Mesendoderm (in vitro differentiated cells): ENCODE results near the gene TMEM128.

Experiments used
- DNase-seq: peaks from one replicate; pipeline ENCODE4 v3.0.0; 2013
- H2AK5ac ChIP-seq: 2 replicates; pipeline ENCODE4 v1.6.1; 2013; ENCODE audit warnings: low read length, inconsistent platforms
- H2BK120ac ChIP-seq: 2 replicates; pipeline ENCODE4 v1.6.1; 2013; ENCODE audit warnings: low read depth, mild to moderate bottlenecking, low read length, moderate library complexity, mixed read lengths
- H2BK15ac ChIP-seq: replicated peaks from 2 replicates; pipeline ENCODE4 v1.6.1; 2013; ENCODE audit warnings: low read depth, mild to moderate bottlenecking, moderate library complexity
- H2BK5ac ChIP-seq: 2 replicates; pipeline ENCODE4 v1.6.1; 2013; ENCODE audit warnings: low read length, inconsistent platforms
- H3K18ac ChIP-seq: 2 replicates; pipeline ENCODE4 v1.6.1; 2013; ENCODE audit warnings: mild to moderate bottlenecking, low read length, mixed read lengths
- H3K23ac ChIP-seq: one replicate; pipeline ENCODE4 v1.6.1; 2013; ENCODE audit warnings: low read length
- H3K27ac ChIP-seq: 2 replicates; pipeline ENCODE4 v1.5.1; 2013; ENCODE audit warnings: low read depth, mild to moderate bottlenecking, inconsistent platforms, low read length, moderate library complexity
- H3K27me3 ChIP-seq: 2 replicates; pipeline ENCODE4 v1.6.1; 2013; ENCODE audit warnings: low read length, control low read depth, mild to moderate bottlenecking, inconsistent platforms; ENCODE audit not compliant: insufficient read depth, poor library complexity
- H3K36me3 ChIP-seq: 2 replicates; pipeline ENCODE4 v1.6.1; 2013; ENCODE audit warnings: low read length, inconsistent platforms; ENCODE audit not compliant: control insufficient read depth, insufficient read depth
- H3K4ac ChIP-seq: one replicate; pipeline ENCODE4 v1.6.1; 2013; ENCODE audit warnings: low read depth, mild to moderate bottlenecking, low read length, moderate library complexity
- H3K4me1 ChIP-seq: 2 replicates; pipeline ENCODE4 v1.6.1; 2013; ENCODE audit warnings: low read depth, low read length, inconsistent platforms; ENCODE audit not compliant: control insufficient read depth
- H3K4me2 ChIP-seq: 2 replicates; pipeline ENCODE4 v1.6.1; 2013; ENCODE audit warnings: low read length
- H3K4me3 ChIP-seq: 2 replicates; pipeline ENCODE4 v1.5.1; 2013; ENCODE audit warnings: mild to moderate bottlenecking, low read length
- H3K56ac ChIP-seq: one replicate; pipeline ENCODE4 v1.6.1; 2013; ENCODE audit warnings: low read length
- H3K79me1 ChIP-seq: 2 replicates; pipeline ENCODE4 v1.6.1; 2013; ENCODE audit warnings: low read length, inconsistent platforms
- H3K79me2 ChIP-seq: 2 replicates; pipeline ENCODE4 v1.6.1; 2013; ENCODE audit warnings: mild to moderate bottlenecking, low read length; ENCODE audit not compliant: control insufficient read depth, insufficient read depth
- H3K9ac ChIP-seq: 2 replicates; pipeline ENCODE4 v1.6.1; 2013; ENCODE audit warnings: low read length, inconsistent platforms
- H4K5ac ChIP-seq: one replicate; pipeline ENCODE4 v1.6.1; 2013; ENCODE audit warnings: low read length
- H4K8ac ChIP-seq: one replicate; pipeline ENCODE4 v1.6.1; 2013; ENCODE audit warnings: low read depth, mild to moderate bottlenecking, control low read depth, low read length, moderate library complexity
- WGBS: extraction: QIAGEN DNeasy Blood & Tissue Kit; methylation state at CpG from one replicate; pipeline ENCODE4 v1.1.7; 2013; ENCODE audit warnings: low lambda C conversion rate, missing lambda C conversion rate; ENCODE audit not compliant: insufficient coverage; ENCODE audit errors: extremely low coverage; 5-methylcytosine and 5-hydroxymethylcytosine counted together

Gene TMEM128

DNA sequence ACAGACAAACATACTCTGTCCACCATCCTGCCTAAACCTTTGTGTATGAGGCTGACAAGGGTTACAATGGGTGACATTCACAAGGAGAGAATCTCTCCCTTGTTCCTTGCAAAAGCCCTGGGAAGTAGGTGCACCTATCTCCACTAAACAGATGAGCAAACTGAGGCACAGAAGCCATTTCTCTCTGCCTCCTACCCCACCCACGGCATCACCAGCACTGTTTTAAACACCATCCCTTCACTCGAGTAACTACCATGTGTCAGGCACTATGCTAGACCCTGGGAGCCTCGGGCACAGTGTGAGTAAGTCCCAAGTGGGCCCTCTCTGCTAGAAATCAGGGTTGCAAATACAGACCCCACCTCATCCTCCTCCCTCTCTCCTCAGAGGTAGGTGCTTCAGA lies 41.0 kb upstream of the TMEM128 start:
- Histone ChIP-seq H3K4me1 (peaks cover 4% of the 10 kb centered on the region), H3K4ac (no peak overlapping the region), H3K27me3 (no peaks in the 10 kb centered on the region), H3K36me3 (peaks cover 8% of the 10 kb centered on the region), H3K18ac (no peak overlapping the region), H3K27ac (no peak overlapping the region), H3K4me2 (peak overlapping the region; percentile 83), H2AK5ac (no peak overlapping the region), H4K8ac (no peak overlapping the region), H4K5ac (no peak overlapping the region), H3K4me3 (peak overlapping the region; percentile 75), H2BK120ac (no peak overlapping the region), H2BK5ac (no peak overlapping the region), H3K79me2 (peaks cover 34% of the 10 kb centered on the region), H3K79me1 (peaks cover 36% of the 10 kb centered on the region), H2BK15ac (no peak overlapping the region), H3K23ac (peak overlapping the region; percentile 7), H3K9ac (peak overlapping the region; percentile 84), H3K56ac (peak overlapping the region; percentile 91)
- DNase-seq, result no peak
- no CpG with 5 or more reads among the region's 3 CpGs for WGBS

DNA sequence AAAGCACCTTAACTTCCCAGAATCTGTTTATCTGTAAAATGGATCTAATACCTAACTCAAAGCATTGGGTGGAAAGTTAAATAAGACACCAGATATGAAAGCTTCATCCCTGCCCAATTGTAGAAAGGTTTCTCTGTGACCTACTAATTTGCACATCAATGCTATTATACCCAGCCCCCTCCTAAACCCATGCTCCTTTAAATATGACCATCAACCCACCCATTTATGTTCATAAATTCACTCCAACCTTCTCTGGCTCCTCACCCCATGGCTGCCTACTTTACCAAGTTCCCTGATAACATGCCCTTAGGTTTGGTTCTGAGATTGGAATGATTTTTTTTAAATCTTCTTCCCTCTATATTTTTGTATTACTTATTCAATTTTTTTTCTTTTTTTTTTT lies 40.1 kb upstream of the TMEM128 start:
- Histone ChIP-seq H2BK15ac (no peak overlapping the region), H4K8ac (no peak overlapping the region), H3K27ac (no peak overlapping the region), H3K4ac (no peak overlapping the region), H2BK120ac (no peak overlapping the region), H2AK5ac (no peak overlapping the region), H3K4me1 (peaks cover 4% of the 10 kb centered on the region), H3K4me3 (no peak overlapping the region), H3K79me2 (peaks cover 34% of the 10 kb centered on the region), H3K36me3 (peaks cover 8% of the 10 kb centered on the region), H3K23ac (no peak overlapping the region), H3K27me3 (no peaks in the 10 kb centered on the region), H3K56ac (no peak overlapping the region), H3K79me1 (peaks cover 30% of the 10 kb centered on the region), H4K5ac (no peak overlapping the region), H2BK5ac (no peak overlapping the region), H3K4me2 (no peak overlapping the region), H3K9ac (no peak overlapping the region), H3K18ac (no peak overlapping the region)
- DNase-seq, result no peak

DNA sequence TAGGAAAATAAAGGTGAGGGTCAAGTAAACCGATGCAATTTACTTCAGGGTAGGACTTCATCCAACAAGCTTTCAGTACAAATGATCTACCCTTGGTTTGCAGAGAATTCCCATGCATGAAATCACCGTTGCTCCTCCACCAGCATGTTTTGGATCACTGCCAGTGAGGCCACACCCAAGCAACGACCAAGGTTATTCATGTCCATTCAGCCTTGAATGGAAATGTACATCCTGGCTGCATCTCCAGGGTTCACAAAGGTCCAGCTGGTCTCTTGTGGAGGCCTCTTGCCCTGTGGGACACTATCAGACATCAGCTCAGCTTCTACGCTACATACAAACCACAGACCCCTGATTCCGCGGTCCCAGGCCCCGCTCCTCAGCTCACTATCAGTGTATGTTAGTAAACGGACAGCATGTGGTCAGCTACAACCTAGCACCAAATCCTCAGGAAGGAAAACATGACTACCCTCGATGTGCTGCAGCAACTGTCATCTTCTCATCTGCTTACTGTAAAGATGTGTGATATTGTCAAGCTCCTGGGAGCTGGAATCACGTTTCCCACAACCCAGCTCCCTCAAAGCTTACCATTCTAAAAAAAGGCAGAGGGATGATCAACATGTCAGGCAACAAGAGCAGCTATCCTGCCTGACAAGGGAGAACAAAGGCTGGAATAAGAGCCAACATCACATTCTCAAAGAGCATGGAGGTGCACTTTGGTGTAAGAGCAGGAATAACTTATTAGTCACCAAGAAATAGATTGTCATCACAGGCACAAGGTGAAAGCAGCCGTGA lies 37.0 kb upstream of the TMEM128 start:
- Histone ChIP-seq H4K8ac (no peak overlapping the region), H3K18ac (no peak overlapping the region), H2BK120ac (no peak overlapping the region), H3K4me2 (no peak overlapping the region), H3K9ac (no peak overlapping the region), H2BK15ac (no peak overlapping the region), H2AK5ac (no peak overlapping the region), H4K5ac (no peak overlapping the region), H3K36me3 (peaks cover 12% of the 10 kb centered on the region), H3K79me2 (peaks cover 30% of the 10 kb centered on the region), H3K27ac (no peak overlapping the region), H3K79me1 (peaks cover 22% of the 10 kb centered on the region), H3K23ac (no peak overlapping the region), H3K4ac (no peak overlapping the region), H3K4me3 (no peak overlapping the region), H3K56ac (no peak overlapping the region), H3K4me1 (peaks cover 2% of the 10 kb centered on the region), H2BK5ac (no peak overlapping the region), H3K27me3 (no peaks in the 10 kb centered on the region)
- no peak for DNase-seq
- no CpG with 5 or more reads among the region's 11 CpGs for WGBS

DNA sequence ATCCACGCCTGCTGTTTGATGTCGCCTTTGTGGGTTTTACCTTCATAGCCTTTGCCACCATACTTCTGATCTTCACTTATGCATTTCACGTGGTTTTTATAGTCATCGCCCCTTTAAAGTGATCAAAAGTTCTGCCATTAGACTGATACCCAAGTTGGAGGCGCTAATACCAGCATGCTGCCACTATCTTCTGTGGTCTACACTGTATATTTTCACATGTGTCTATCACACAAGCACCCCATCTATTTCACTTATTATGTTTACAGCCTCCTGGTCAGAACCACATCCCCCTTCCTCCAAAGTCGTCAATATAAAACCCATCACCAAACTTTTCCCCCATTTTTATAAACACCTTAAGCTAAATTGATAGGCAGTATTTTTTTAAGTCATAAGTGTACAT lies 33.8 kb upstream of the TMEM128 start:
- H3K79me1 ChIP-seq, result peaks cover 7% of the 10 kb centered on the region
- H3K36me3 ChIP-seq, result peaks cover 16% of the 10 kb centered on the region
- H3K4me2 ChIP-seq, result no peak overlapping the region
- no peak overlapping the region for H4K8ac ChIP-seq
- no peak overlapping the region for H3K27ac ChIP-seq
- H3K4me1 ChIP-seq, result no peaks in the 10 kb centered on the region
- 100% methylated on average over 1 of the region's 6 CpGs for WGBS
- H2AK5ac ChIP-seq, result no peak overlapping the region
- H3K27me3 ChIP-seq, result no peaks in the 10 kb centered on the region
- no peak overlapping the region for H3K4ac ChIP-seq
- H3K9ac ChIP-seq, result no peak overlapping the region
- H4K5ac ChIP-seq, result no peak overlapping the region
- no peak overlapping the region for H2BK120ac ChIP-seq
- H3K4me3 ChIP-seq, result no peak overlapping the region
- H3K23ac ChIP-seq, result no peak overlapping the region
- H3K56ac ChIP-seq, result no peak overlapping the region
- no peak for DNase-seq
- H3K79me2 ChIP-seq, result peaks cover 7% of the 10 kb centered on the region
- no peak overlapping the region for H3K18ac ChIP-seq
- no peak overlapping the region for H2BK5ac ChIP-seq
- no peak overlapping the region for H2BK15ac ChIP-seq

DNA sequence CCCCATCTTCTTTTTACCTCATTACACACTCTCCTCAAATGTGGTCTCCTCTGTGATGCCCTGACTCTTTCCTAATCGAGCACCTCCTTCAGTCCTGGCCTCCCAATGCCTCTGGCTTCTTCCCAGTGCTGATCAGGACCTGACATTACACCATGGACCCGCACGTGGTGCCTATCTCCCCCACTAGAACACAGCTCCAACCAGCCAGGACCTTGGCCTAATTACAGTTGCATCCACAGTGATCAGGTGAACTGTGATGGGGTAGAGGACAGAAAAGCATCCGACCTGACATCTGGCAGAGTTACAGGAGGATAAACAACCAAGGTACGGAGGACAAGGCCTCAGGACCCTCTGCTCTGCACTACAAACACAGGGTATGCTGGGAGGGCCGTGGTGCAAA lies 29.5 kb upstream of the TMEM128 start:
- Histone ChIP-seq H2BK120ac (no peak overlapping the region), H3K56ac (no peak overlapping the region), H3K27me3 (no peaks in the 10 kb centered on the region), H3K4me1 (no peaks in the 10 kb centered on the region), H3K4ac (no peak overlapping the region), H3K4me2 (no peak overlapping the region), H2AK5ac (no peak overlapping the region), H3K36me3 (peaks cover 10% of the 10 kb centered on the region), H4K5ac (no peak overlapping the region), H2BK15ac (no peak overlapping the region), H3K18ac (no peak overlapping the region), H2BK5ac (no peak overlapping the region), H3K9ac (no peak overlapping the region), H3K27ac (no peak overlapping the region), H3K79me2 (no peaks in the 10 kb centered on the region), H3K4me3 (no peak overlapping the region), H4K8ac (no peak overlapping the region), H3K79me1 (no peaks in the 10 kb centered on the region), H3K23ac (no peak overlapping the region)
- no peak for DNase-seq
- WGBS, result no CpG with 5 or more reads among the region's 6 CpGs

DNA sequence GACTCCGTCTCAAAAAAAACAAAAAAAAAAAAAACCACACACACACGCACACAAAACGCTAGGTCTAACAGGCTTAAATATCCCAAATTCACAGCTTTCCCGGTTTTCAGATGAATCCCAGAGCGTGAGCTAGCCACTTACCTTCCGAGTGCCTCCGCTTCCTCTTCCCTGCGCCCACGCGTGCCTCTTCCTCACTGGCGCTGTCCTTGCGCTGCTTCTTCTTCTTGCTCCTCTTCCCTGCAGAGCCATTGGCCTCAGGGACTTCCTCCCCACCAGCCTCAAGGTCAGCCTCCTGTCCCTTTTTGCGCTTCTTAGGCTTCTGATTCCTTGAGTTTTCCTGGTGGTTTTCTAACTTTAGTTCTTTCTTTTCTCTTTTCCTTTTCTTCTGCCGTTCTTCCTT lies 26.2 kb upstream of the TMEM128 start:
- no peak overlapping the region for H2BK5ac ChIP-seq
- H3K27ac ChIP-seq, result no peak overlapping the region
- no peak overlapping the region for H3K23ac ChIP-seq
- no peak overlapping the region for H3K18ac ChIP-seq
- DNase-seq, result no peak
- H3K27me3 ChIP-seq, result no peaks in the 10 kb centered on the region
- H3K79me1 ChIP-seq, result no peaks in the 10 kb centered on the region
- no peaks in the 10 kb centered on the region for H3K79me2 ChIP-seq
- peaks cover 13% of the 10 kb centered on the region for H3K36me3 ChIP-seq
- WGBS, result no CpG with 5 or more reads among the region's 14 CpGs
- H2BK15ac ChIP-seq, result no peak overlapping the region
- no peak overlapping the region for H3K4me2 ChIP-seq
- no peak overlapping the region for H2AK5ac ChIP-seq
- no peak overlapping the region for H3K9ac ChIP-seq
- H3K4ac ChIP-seq, result no peak overlapping the region
- H4K5ac ChIP-seq, result no peak overlapping the region
- no peak overlapping the region for H3K4me3 ChIP-seq
- H2BK120ac ChIP-seq, result no peak overlapping the region
- H3K56ac ChIP-seq, result no peak overlapping the region
- no peak overlapping the region for H4K8ac ChIP-seq
- no peaks in the 10 kb centered on the region for H3K4me1 ChIP-seq
